Activated T-cell treated with anti-CD3 and anti-CD28 coated beads, Interleukin-2, amount 50 U/mL, for 72 hours (primary cell): Measurements from ENCODE around the gene OR2A1. TPM values are rescaled to one million over a fixed set of nuclear protein-coding genes. Genes with fewer than 3 reads are reported as not detected.
"Not testable (repeated sequence)": the region's sequence is repeated elsewhere in the genome, so short reads cannot be mapped to it uniquely, and the experiment has no call there.

Experiments used
- ATAC-seq, 2 donors: fragments of 150-1000 bp; cut with Tn5 transposase; replicated peaks in 1 of 2; 2 replicates each; pipeline ENCODE4 v1.10.0; 2021; ENCODE audit warnings: moderate library complexity in 2 of 2, mild to moderate bottlenecking in 1 of 2
- DNase-seq, 2 donors: peaks; one replicate each; pipeline ENCODE4 v3.0.0; 2021 to 2022; ENCODE audit warnings: mixed read lengths in 1 of 2
- H3K27ac Mint-ChIP-seq: one replicate; pipeline ENCODE4 v1.8.0; 2022; ENCODE audit warnings: mild to moderate bottlenecking, moderate library complexity, mixed read lengths
- H3K27me3 Mint-ChIP-seq: one replicate; pipeline ENCODE4 v1.8.0; 2022; ENCODE audit warnings: low read depth, mixed read lengths
- H3K36me3 Mint-ChIP-seq, 2 donors: one replicate each; pipeline ENCODE4 v1.8.0; 2022; ENCODE audit warnings: mixed read lengths in 2 of 2, mild to moderate bottlenecking in 1 of 2; ENCODE audit not compliant: insufficient read depth in 2 of 2
- H3K4me1 Mint-ChIP-seq: one replicate; pipeline ENCODE4 v1.8.0; 2022; ENCODE audit warnings: low read depth, mixed read lengths
- H3K4me3 Mint-ChIP-seq, 2 donors: one replicate each; pipeline ENCODE4 v1.8.0; 2022; ENCODE audit warnings: mild to moderate bottlenecking in 2 of 2, mixed read lengths in 2 of 2, moderate library complexity in 2 of 2
- H3K9me3 Mint-ChIP-seq, 2 donors: one replicate each; pipeline ENCODE4 v1.8.0; 2022; ENCODE audit warnings: mixed read lengths in 2 of 2
- total RNA-seq, 2 donors: library from RNA; stranded (reverse); gene quantifications; one replicate each; pipeline ENCODE4 v1.2.3, GENCODE V29; 2022

The OR2A1 gene
- total RNA-seq = not detected

- H3K36me3 Mint-ChIP-seq, ATAC-seq, DNase-seq, H3K4me1 Mint-ChIP-seq, H3K4me3 Mint-ChIP-seq, H3K27ac Mint-ChIP-seq, H3K27me3 Mint-ChIP-seq, H3K9me3 Mint-ChIP-seq: not testable (repeated sequence)
These were observed at the start of gene OR2A1 for GRCh38 chr7:144311872-144312469. OR2A1 (plus strand) TSS chr7:144312419; CDS start chr7:144318125, 5,706 bp downstream.

- not testable (repeated sequence) for H3K27ac Mint-ChIP-seq, H3K9me3 Mint-ChIP-seq, ATAC-seq, H3K27me3 Mint-ChIP-seq, H3K4me1 Mint-ChIP-seq, H3K4me3 Mint-ChIP-seq, DNase-seq, H3K36me3 Mint-ChIP-seq
These were observed 47.5 kb upstream of the OR2A1 start, which contains the start of gene OR2A7 for GRCh38 chr7:144264692-144265091. OR2A7 (minus strand) TSS chr7:144264792; CDS start chr7:144259628, 5,164 bp downstream.

- not testable (repeated sequence) for ATAC-seq, DNase-seq, H3K4me1 Mint-ChIP-seq, H3K36me3 Mint-ChIP-seq, H3K4me3 Mint-ChIP-seq, H3K9me3 Mint-ChIP-seq, H3K27ac Mint-ChIP-seq, H3K27me3 Mint-ChIP-seq
These were observed 43.0 kb upstream of the OR2A1 start, which contains the start of gene CTAGE8 for GRCh38 chr7:144269188-144269587. CTAGE8 (minus strand) TSS chr7:144269288; CDS start chr7:144269250, 38 bp downstream.

GRCh38 chr7:144275281-144275680 lies 36.9 kb upstream of the OR2A1 start:
- not testable (repeated sequence) for H3K4me1 Mint-ChIP-seq, H3K27ac Mint-ChIP-seq, ATAC-seq

GRCh38 chr7:144280010-144280409 lies 32.2 kb upstream of the OR2A1 start:
- H3K4me3 Mint-ChIP-seq, ATAC-seq, H3K27me3 Mint-ChIP-seq, H3K4me1 Mint-ChIP-seq, H3K27ac Mint-ChIP-seq, DNase-seq, H3K9me3 Mint-ChIP-seq, H3K36me3 Mint-ChIP-seq: not testable (repeated sequence)

More at GRCh38 chr7:144275281-144275680, 36.9 kb upstream of the OR2A1 start:
- not testable (repeated sequence) for H3K36me3 Mint-ChIP-seq, DNase-seq, H3K9me3 Mint-ChIP-seq, H3K4me3 Mint-ChIP-seq, H3K27me3 Mint-ChIP-seq

GRCh38 chr7:144281981-144282380 lies 30.2 kb upstream of the OR2A1 start:
- not testable (repeated sequence) for H3K36me3 Mint-ChIP-seq, H3K4me1 Mint-ChIP-seq, H3K4me3 Mint-ChIP-seq, H3K27ac Mint-ChIP-seq, H3K9me3 Mint-ChIP-seq, ATAC-seq, H3K27me3 Mint-ChIP-seq, DNase-seq

- not testable (repeated sequence) for H3K4me1 Mint-ChIP-seq, ATAC-seq, DNase-seq, H3K27ac Mint-ChIP-seq, H3K27me3 Mint-ChIP-seq, H3K9me3 Mint-ChIP-seq, H3K4me3 Mint-ChIP-seq, H3K36me3 Mint-ChIP-seq
These were observed 29.7 kb upstream of the OR2A1 start for GRCh38 chr7:144282490-144282889.

GRCh38 chr7:144283716-144284115 lies 28.5 kb upstream of the OR2A1 start:
- ATAC-seq, H3K4me3 Mint-ChIP-seq, H3K9me3 Mint-ChIP-seq, DNase-seq, H3K27ac Mint-ChIP-seq, H3K4me1 Mint-ChIP-seq, H3K36me3 Mint-ChIP-seq, H3K27me3 Mint-ChIP-seq: not testable (repeated sequence)

- H3K4me1 Mint-ChIP-seq, H3K9me3 Mint-ChIP-seq, H3K27ac Mint-ChIP-seq, H3K4me3 Mint-ChIP-seq, H3K36me3 Mint-ChIP-seq, H3K27me3 Mint-ChIP-seq, DNase-seq: not testable (repeated sequence)
- ATAC-seq = peak in 1 of 2 donors; percentile 55
These were observed 24.9 kb upstream of the OR2A1 start for GRCh38 chr7:144287171-144287784.

- not testable (repeated sequence) for H3K36me3 Mint-ChIP-seq, H3K4me1 Mint-ChIP-seq, DNase-seq, H3K27ac Mint-ChIP-seq, H3K4me3 Mint-ChIP-seq, ATAC-seq, H3K9me3 Mint-ChIP-seq, H3K27me3 Mint-ChIP-seq
These were observed 20.6 kb upstream of the OR2A1 start for GRCh38 chr7:144291607-144292006.

- DNase-seq, H3K27me3 Mint-ChIP-seq, H3K9me3 Mint-ChIP-seq: not testable (repeated sequence)
These were observed 19.6 kb upstream of the OR2A1 start for GRCh38 chr7:144292384-144293161.

GRCh38 chr7:144293794-144294499 lies 18.3 kb upstream of the OR2A1 start:
- peak; percentile 83 to 86 for ATAC-seq
- H3K27me3 Mint-ChIP-seq, H3K27ac Mint-ChIP-seq, H3K4me3 Mint-ChIP-seq, H3K36me3 Mint-ChIP-seq, H3K4me1 Mint-ChIP-seq, H3K9me3 Mint-ChIP-seq, DNase-seq: not testable (repeated sequence)

More at GRCh38 chr7:144292384-144293161, 19.6 kb upstream of the OR2A1 start:
- ATAC-seq, H3K36me3 Mint-ChIP-seq, H3K4me3 Mint-ChIP-seq, H3K4me1 Mint-ChIP-seq, H3K27ac Mint-ChIP-seq: not testable (repeated sequence)
